Tibial nerve (tissue), 4 donors: ENCODE measurements around the gene CFAP20. TPM values are rescaled to one million over a fixed set of nuclear protein-coding genes. Genes with fewer than 3 reads are reported as not detected.

Experiments
- DNase-seq, 2 donors: peaks; one replicate each; pipeline ENCODE4 v3.0.0-alpha.2; 2019; ENCODE audit warnings: low spot score in 2 of 2
- H3K27ac ChIP-seq, 4 donors: fragments of 200-600 bp; sonication (generic) in 3 of 4; one replicate each; pipeline ENCODE4 v1.5.1; 2017 to 2019; ENCODE audit warnings: mild to moderate bottlenecking in 1 of 4
- H3K27me3 ChIP-seq, 2 donors: fragments of 200-600 bp; sonication (generic) in 1 of 2; one replicate each; pipeline versions ENCODE4 v1.5.1 to v1.6.0; 2017 to 2019
- H3K36me3 ChIP-seq, 3 donors: fragments of 200-600 bp; sonication (generic); one replicate each; pipeline ENCODE4 v1.5.1; 2018 to 2019
- H3K4me1 ChIP-seq, 4 donors: fragments of 200-600 bp; sonication (generic) in 3 of 4; one replicate each; pipeline ENCODE4 v1.5.1; 2017 to 2019
- H3K4me3 ChIP-seq, 4 donors: fragments of 200-600 bp; sonication (generic) in 3 of 4; one replicate each; pipeline ENCODE4 v1.5.1; 2017 to 2019; ENCODE audit warnings: mild to moderate bottlenecking in 1 of 4, moderate library complexity in 1 of 4
- H3K9me3 ChIP-seq, 4 donors: fragments of 200-600 bp; sonication (generic) in 3 of 4; one replicate each; pipeline ENCODE4 v1.5.1; 2017 to 2019
- CTCF ChIP-seq, 5 experiments: fragments of 200-600 bp in 3 of 5; fragments of 450-650 bp in 2 of 5; sonication (generic) in 3 of 5; IDR thresholded peaks; one replicate each; pipeline ENCODE4 v1.5.1; 2016 to 2019; ENCODE audit warnings: antibody characterized with exemption in 5 of 5, mild to moderate bottlenecking in 3 of 5, moderate library complexity in 2 of 5
- EP300 ChIP-seq, 2 donors: sonication (generic); formaldehyde crosslinking; IDR thresholded peaks; one replicate each; pipeline ENCODE4 v1.6.1; 2017; ENCODE audit warnings: antibody characterized with exemption in 2 of 2, mild to moderate bottlenecking in 1 of 2
- POLR2A ChIP-seq, 2 donors: fragments of 450-650 bp; IDR thresholded peaks; one replicate each; pipeline ENCODE4 v1.6.1; 2017; ENCODE audit warnings: antibody characterized with exemption in 2 of 2, mild to moderate bottlenecking in 2 of 2, moderate library complexity in 2 of 2
- WGBS, 2 donors: methylation state at CpG; one replicate each; pipeline ENCODE4 v1.1.5; 2018; 5-methylcytosine and 5-hydroxymethylcytosine counted together
- total RNA-seq, 4 donors: library from RNA; depleted of rRNA; stranded (reverse); fragments of >200 nt; gene quantifications; one replicate each; pipeline ENCODE4 v1.1.0, GENCODE V29; 2016

CFAP20 gene
- total RNA-seq, 4 donors from 2014 or later: 19.9 to 32.4 (median 25.6) TPM

DNA sequence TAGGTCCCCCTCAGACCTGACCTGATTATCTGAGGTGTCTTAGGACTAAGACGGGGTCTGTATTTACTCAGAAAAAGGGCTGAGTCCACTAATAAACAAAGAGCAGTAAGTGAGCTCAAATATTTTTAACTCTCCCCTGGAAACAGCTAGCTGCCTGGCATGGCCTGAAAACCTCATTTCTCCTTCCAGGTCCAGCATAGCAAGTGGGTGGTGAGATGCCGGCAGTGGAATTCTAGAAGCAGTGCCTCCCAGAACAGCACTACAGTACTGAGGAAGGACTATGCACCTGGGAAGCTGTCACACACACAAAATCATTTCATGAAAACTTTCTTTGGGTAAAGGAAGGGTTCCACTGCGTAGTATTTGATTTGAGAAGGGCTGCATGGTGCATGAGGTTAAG, 29.5 kb upstream of the CFAP20 start:
- H3K9me3 ChIP-seq: no peaks in the 10 kb centered on the region
- 85 to 95% methylated on average over 3 of the region's 3 CpGs for WGBS, 2 donors
- H3K36me3 ChIP-seq: peaks cover 0 to 68% (median 6%) of the 10 kb centered on the region in 3 donors
- no peak for TF ChIP-seq POLR2A (IDR thresholded peaks at IDR 0.05)
- no peak for TF ChIP-seq CTCF (IDR thresholded peaks at IDR 0.05)
- no peak for TF ChIP-seq EP300 (IDR thresholded peaks at IDR 0.05)
- no peaks in the 10 kb centered on the region for H3K27me3 ChIP-seq
- H3K27ac ChIP-seq: no peak overlapping the region
- no peak overlapping the region for H3K4me3 ChIP-seq
- no peak for DNase-seq
- no peaks in the 10 kb centered on the region for H3K4me1 ChIP-seq

DNA sequence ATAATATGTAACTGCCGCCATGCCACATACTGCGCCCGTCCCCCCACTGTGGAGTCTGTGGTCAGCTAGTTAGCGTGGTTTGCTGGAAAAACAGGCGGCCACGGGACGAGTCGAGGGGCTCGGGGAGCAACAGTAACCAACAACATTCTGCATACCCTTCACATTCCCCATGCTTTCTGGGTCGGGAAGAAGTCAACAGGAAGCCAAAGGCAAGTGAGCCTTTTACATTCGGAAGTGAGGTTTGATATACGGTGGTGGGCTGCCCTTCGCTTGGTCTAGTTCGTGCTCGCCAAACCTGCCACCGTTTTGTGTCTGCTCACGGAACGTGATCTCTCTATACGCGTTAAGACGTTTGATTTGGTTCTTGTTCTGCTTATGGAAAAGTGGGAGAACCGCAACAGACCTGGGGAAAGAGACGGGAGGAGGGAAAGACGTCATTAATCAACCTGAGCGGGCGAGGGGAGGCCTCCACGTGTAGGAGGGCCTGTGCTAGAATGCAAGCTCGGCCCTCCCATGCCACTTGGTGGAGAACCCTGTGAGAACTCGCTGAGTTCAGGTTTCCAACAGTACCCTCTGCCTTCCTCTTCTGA, 28.9 kb upstream of the CFAP20 start:
- Histone ChIP-seq H3K4me1 (no peaks in the 10 kb centered on the region), H3K4me3 (no peak overlapping the region), H3K27ac (no peak overlapping the region), H3K27me3 (no peaks in the 10 kb centered on the region), H3K9me3 (no peaks in the 10 kb centered on the region), H3K36me3 (peaks cover 0 to 61% (median 0%) of the 10 kb centered on the region in 3 donors)
- no peak for DNase-seq
- 84 to 85% methylated on average over 29 of the region's 29 CpGs for WGBS, 2 donors
- TF ChIP-seq CTCF (IDR thresholded peaks at IDR 0.05) (no peak), POLR2A (IDR thresholded peaks at IDR 0.05) (no peak), EP300 (IDR thresholded peaks at IDR 0.05) (no peak)

- TF ChIP-seq EP300 (IDR thresholded peaks at IDR 0.05): no peak
- no peak for TF ChIP-seq CTCF (IDR thresholded peaks at IDR 0.05)
- no peak for TF ChIP-seq POLR2A (IDR thresholded peaks at IDR 0.05)
- no peaks in the 10 kb centered on the region for H3K9me3 ChIP-seq
- H3K4me1 ChIP-seq: no peaks in the 10 kb centered on the region
- no peak overlapping the region for H3K27ac ChIP-seq
- 81 to 96% methylated on average over 2 of the region's 2 CpGs for WGBS, 2 donors
- peaks cover 0 to 53% (median 0%) of the 10 kb centered on the region in 3 donors for H3K36me3 ChIP-seq
- no peaks in the 10 kb centered on the region for H3K27me3 ChIP-seq
- H3K4me3 ChIP-seq: no peak overlapping the region
- no peak for DNase-seq
Observed at GRCh38 chr16:58157239-58157638, 28.1 kb upstream of the CFAP20 start.

- Histone ChIP-seq H3K4me3 (no peak overlapping the region), H3K36me3 (peaks cover 0 to 39% (median 0%) of the 10 kb centered on the region in 3 donors), H3K27me3 (no peaks in the 10 kb centered on the region), H3K27ac (no peak overlapping the region), H3K4me1 (no peaks in the 10 kb centered on the region), H3K9me3 (no peaks in the 10 kb centered on the region)
- TF ChIP-seq POLR2A (IDR thresholded peaks at IDR 0.05) (no peak), EP300 (IDR thresholded peaks at IDR 0.05) (no peak), CTCF (IDR thresholded peaks at IDR 0.05) (no peak)
- no peak for DNase-seq
- 69 to 74% methylated on average over 2 of the region's 2 CpGs for WGBS, 2 donors
Observed at GRCh38 chr16:58155839-58156238, 26.7 kb upstream of the CFAP20 start.

- no peak for DNase-seq
- Histone ChIP-seq H3K4me3 (no peak overlapping the region), H3K27ac (no peak overlapping the region), H3K9me3 (no peaks in the 10 kb centered on the region), H3K27me3 (no peaks in the 10 kb centered on the region), H3K4me1 (no peaks in the 10 kb centered on the region), H3K36me3 (peaks cover 0 to 25% (median 0%) of the 10 kb centered on the region in 3 donors)
- 82% methylated on average over 2 of the region's 2 CpGs for WGBS, 2 donors
- no peak for TF ChIP-seq EP300 (IDR thresholded peaks at IDR 0.05)
- TF ChIP-seq CTCF (IDR thresholded peaks at IDR 0.05): no peak
- TF ChIP-seq POLR2A (IDR thresholded peaks at IDR 0.05): no peak
Observed at GRCh38 chr16:58154345-58154744, 25.2 kb upstream of the CFAP20 start.
